Uterus (tissue), 4 donors: ENCODE data around the gene SUMO1. TPM values are rescaled to one million over a fixed set of nuclear protein-coding genes. Genes with fewer than 3 reads are reported as not detected.
"Not testable (repeated sequence)": the region's sequence is repeated elsewhere in the genome, so short reads cannot be mapped to it uniquely, and the experiment has no call there.

Experiments
- DNase-seq, 2 donors: peaks; one replicate each; pipeline ENCODE4 v3.0.0-alpha.2; 2019 to 2020
- H3K27ac ChIP-seq, 2 donors: fragments of 200-600 bp; sonication (generic); 1 replicate in 1 of 2; 2 replicates in 1 of 2; pipeline ENCODE4 v1.5.1; 2016 to 2018
- H3K27me3 ChIP-seq, 2 donors: fragments of 200-600 bp; sonication (generic); one replicate each; pipeline ENCODE4 v1.5.1; 2018 to 2019; ENCODE audit warnings: control low read depth in 1 of 2
- H3K36me3 ChIP-seq, 2 donors: fragments of 200-600 bp; sonication (generic); one replicate each; pipeline ENCODE4 v1.5.1; 2019; ENCODE audit warnings: control low read depth in 1 of 2
- H3K4me1 ChIP-seq, 2 donors: fragments of 200-600 bp; sonication (generic); one replicate each; pipeline ENCODE4 v1.5.1; 2018 to 2019; ENCODE audit warnings: control low read depth in 1 of 2
- H3K4me3 ChIP-seq, 2 donors: fragments of 200-600 bp; sonication (generic); 1 replicate in 1 of 2; 2 replicates in 1 of 2; pipeline ENCODE4 v1.5.1; 2018 to 2019; ENCODE audit warnings: mild to moderate bottlenecking in 1 of 2
- H3K9me3 ChIP-seq, 2 donors: fragments of 200-600 bp; sonication (generic); one replicate each; pipeline ENCODE4 v1.5.1; 2019; ENCODE audit warnings: control low read depth in 1 of 2
- POLR2A ChIP-seq, 2 donors: fragments of 450-650 bp; IDR thresholded peaks; one replicate each; pipeline ENCODE4 v1.6.1; 2016; ENCODE audit warnings: antibody characterized with exemption in 2 of 2, mild to moderate bottlenecking in 1 of 2, moderate library complexity in 1 of 2
- intact Hi-C: fragments of 100-400 bp; cut with DNase I; formaldehyde crosslinking; loops from one replicate; pipeline ENCODE4 v1.15.1; 2023; ENCODE audit warnings: low total_unique reads
- total RNA-seq, 4 donors: library from RNA; depleted of rRNA in 3 of 4; stranded (reverse); fragments of >200 nt in 3 of 4; gene quantifications; one replicate each; pipeline versions ENCODE4 v1.1.0 to v1.2.4, GENCODE V29; 2014 to 2023
- TF ChIP-seq, protein P1 (sequence below), 4 experiments: fragments of 200-600 bp in 2 of 4; fragments of 450-650 bp in 2 of 4; sonication (generic) in 2 of 4; IDR thresholded peaks; one replicate each; pipeline ENCODE4 v1.5.1; 2016 to 2019; ENCODE audit warnings: antibody characterized with exemption in 4 of 4, mild to moderate bottlenecking in 2 of 4, moderate library complexity in 1 of 4
- donor health status: DM: yes; HTN: yes; CAD: no.

The SUMO1 gene
- total RNA-seq, 4 donors from 2014 or later, result 45.6 to 136 (median 52.7) TPM

DNA sequence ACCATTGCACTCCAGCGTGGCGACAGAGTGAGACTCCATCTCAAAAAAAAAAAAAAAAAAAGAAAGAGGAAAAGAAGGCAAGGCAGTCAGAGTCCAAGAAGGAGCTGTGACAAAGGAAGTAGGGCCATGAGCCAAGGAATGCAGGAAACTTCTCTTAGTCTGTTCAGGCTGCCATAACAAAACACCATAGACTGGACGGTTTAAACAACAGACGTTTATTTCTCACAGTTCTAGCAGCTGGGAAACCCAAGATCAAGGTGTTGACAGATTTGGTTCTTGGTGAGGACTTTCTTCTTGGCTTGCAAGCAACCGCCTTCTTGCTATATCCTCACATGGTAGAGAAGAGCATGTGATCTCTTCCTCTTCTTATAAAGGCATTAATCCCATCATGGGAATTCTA, 13.1 kb upstream of the SUMO1 start:
- TF ChIP-seq, protein P1, sequence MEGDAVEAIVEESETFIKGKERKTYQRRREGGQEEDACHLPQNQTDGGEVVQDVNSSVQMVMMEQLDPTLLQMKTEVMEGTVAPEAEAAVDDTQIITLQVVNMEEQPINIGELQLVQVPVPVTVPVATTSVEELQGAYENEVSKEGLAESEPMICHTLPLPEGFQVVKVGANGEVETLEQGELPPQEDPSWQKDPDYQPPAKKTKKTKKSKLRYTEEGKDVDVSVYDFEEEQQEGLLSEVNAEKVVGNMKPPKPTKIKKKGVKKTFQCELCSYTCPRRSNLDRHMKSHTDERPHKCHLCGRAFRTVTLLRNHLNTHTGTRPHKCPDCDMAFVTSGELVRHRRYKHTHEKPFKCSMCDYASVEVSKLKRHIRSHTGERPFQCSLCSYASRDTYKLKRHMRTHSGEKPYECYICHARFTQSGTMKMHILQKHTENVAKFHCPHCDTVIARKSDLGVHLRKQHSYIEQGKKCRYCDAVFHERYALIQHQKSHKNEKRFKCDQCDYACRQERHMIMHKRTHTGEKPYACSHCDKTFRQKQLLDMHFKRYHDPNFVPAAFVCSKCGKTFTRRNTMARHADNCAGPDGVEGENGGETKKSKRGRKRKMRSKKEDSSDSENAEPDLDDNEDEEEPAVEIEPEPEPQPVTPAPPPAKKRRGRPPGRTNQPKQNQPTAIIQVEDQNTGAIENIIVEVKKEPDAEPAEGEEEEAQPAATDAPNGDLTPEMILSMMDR (IDR thresholded peaks at IDR 0.05), result no peak
- TF ChIP-seq POLR2A (IDR thresholded peaks at IDR 0.05), result no peak
- intact Hi-C loops, result no loop called here
- no peaks in the 10 kb centered on the region for H3K9me3 ChIP-seq

DNA sequence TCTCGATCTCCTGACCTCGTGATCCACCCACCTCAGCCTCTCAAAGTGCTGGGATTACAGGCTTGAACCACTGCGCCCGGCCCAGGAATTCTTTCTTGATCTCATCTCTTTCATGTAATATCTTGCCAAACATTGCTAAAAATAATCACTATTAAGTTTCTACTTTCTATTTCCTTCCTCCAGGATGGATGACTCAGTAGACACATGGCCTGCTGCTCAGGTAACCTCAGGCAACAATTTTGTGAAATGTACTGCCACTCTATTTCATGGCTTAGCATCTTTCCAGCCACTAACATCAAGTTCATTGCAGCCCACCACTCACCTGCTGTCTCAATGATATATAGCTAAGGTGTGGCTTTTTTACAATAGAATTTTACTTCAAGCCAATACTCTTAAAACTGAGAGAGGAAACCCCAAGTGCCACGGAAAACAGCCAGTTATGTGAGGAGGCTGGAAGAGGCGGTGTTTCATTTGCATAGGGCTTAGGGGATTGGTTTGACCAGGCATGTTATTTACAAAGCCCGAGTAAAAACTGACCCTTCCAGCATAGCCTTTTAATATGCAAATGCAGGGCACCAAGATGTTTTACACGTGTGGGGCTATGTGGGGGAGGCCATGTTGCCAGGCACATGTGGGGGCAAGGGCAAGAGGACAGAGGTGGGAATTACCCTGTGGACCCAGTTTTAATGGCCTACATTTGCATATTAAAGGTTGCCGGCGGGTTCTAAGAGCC, 11.3 kb upstream of the SUMO1 start:
- H3K4me1 ChIP-seq, result no peaks in the 10 kb centered on the region
- no peak overlapping the region for H3K4me3 ChIP-seq
- H3K9me3 ChIP-seq, result no peaks in the 10 kb centered on the region
- TF ChIP-seq, protein P1 (IDR thresholded peaks at IDR 0.05), result no peak
- no peak for TF ChIP-seq POLR2A (IDR thresholded peaks at IDR 0.05)
- no peaks in the 10 kb centered on the region for H3K36me3 ChIP-seq
- H3K27me3 ChIP-seq, result no peaks in the 10 kb centered on the region
- intact Hi-C loops, result no loop called here
- H3K27ac ChIP-seq, result no peak overlapping the region
- DNase-seq, result no peak

More for the DNA sequence above, 13.1 kb upstream of the SUMO1 start:
- no peak for DNase-seq
- H3K27ac ChIP-seq, result no peak overlapping the region
- H3K4me3 ChIP-seq, result no peak overlapping the region
- H3K27me3 ChIP-seq, result no peaks in the 10 kb centered on the region
- no peaks in the 10 kb centered on the region for H3K4me1 ChIP-seq
- H3K36me3 ChIP-seq, result no peaks in the 10 kb centered on the region

DNA sequence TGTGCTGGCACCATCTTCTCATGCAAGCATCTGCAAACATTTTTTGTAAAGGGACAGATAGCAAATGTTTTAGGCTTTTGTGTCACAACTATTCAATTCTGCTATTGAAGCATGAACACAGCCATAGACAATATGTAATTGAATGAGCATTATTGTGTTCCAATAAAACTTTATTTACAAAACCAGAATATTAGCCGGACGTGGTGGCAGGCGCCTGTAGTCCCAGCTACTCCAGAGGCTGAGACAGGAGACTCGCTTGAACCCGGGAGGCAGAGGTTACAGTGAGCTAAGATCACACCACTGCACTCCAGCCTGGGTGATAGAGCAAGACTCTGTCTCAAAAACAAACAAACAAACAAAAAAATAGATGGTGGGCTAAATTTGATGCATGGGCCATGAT, 9.3 kb upstream of the SUMO1 start:
- H3K27ac ChIP-seq, H3K4me3 ChIP-seq, DNase-seq, H3K9me3 ChIP-seq, intact Hi-C loops, H3K36me3 ChIP-seq, H3K27me3 ChIP-seq, H3K4me1 ChIP-seq: not testable (repeated sequence)

DNA sequence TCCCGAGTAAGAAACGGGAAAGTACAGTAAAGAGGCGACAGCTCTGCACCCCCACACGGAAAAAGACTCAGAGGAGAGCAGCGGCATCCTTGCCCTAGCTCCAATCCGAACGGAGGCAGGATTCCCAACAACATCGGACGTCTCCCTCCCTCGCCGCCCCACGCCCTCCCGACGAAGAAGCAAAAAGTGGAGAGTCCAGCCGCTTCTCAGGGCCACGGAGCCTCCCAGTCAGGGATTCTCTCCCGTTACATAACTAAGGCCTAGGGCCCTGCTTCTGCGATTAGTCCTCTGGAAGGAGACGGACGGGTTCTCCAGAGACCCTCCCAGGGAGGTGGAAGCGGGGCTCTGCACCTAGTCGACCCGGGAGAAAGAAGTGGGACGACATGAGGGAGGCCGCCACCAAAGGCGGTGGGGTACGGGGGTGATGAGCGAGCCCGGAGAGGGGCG, 587 bp downstream of the SUMO1 start:
- H3K4me1 ChIP-seq, result peaks cover 0 to 5% of the 10 kb centered on the region in 2 donors
- TF ChIP-seq, protein P1 (IDR thresholded peaks at IDR 0.05), result no peak
- TF ChIP-seq POLR2A (IDR thresholded peaks at IDR 0.05), result no peak
- H3K27ac ChIP-seq, result peak overlapping the region; percentile 88
- intact Hi-C loops, result no loop called here
- peak overlapping the region; percentile 70 to 76 for H3K4me3 ChIP-seq
- no peaks in the 10 kb centered on the region for H3K9me3 ChIP-seq
- no peaks in the 10 kb centered on the region for H3K36me3 ChIP-seq
- H3K27me3 ChIP-seq, result no peaks in the 10 kb centered on the region
- DNase-seq, result peak; percentile 15 to 21

DNA sequence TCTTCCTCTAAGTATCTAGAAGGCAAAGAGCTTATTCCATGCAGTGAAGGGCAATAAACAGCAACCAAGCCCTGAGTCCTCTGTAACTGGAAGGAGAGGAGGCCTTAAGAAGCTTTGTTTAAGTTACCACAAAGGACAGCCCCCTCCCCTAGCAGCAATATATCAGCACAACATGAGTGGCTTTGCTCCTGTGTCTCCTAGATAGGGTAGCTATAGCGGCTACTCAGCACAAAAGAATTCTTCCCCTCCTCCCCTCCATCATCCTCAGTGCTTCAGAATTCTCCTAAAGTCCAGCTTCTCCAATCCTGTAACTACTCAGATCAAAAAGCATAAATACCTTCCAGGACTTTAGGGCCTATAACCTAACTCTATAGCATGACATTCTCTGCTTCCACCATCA, 16.5 kb downstream of the SUMO1 start:
- no peak for DNase-seq
- no peak overlapping the region for H3K4me3 ChIP-seq
- H3K9me3 ChIP-seq, result no peaks in the 10 kb centered on the region
- H3K27ac ChIP-seq, result no peak overlapping the region
- H3K27me3 ChIP-seq, result no peaks in the 10 kb centered on the region
- no peak for TF ChIP-seq POLR2A (IDR thresholded peaks at IDR 0.05)
- TF ChIP-seq, protein P1 (IDR thresholded peaks at IDR 0.05), result no peak
- intact Hi-C loops, result no loop called here
- no peaks in the 10 kb centered on the region for H3K36me3 ChIP-seq
- no peaks in the 10 kb centered on the region for H3K4me1 ChIP-seq
